ENCODE data around the gene ARHGAP18. TPM values are rescaled to one million over a fixed set of nuclear protein-coding genes. Genes with fewer than 3 reads are reported as not detected.

ARHGAP18 gene
- total RNA-seq, 2 donors from 2014 or later, result 13.7 to 18.7 TPM

GRCh38 chr6:129730477-129731165 is 20.6 kb upstream of the ARHGAP18 start:
- intact Hi-C loops (cut with DNase I), result no loop called here
- no peak for DNase-seq (ENCODE audit: low spot score)

- no peak for DNase-seq (ENCODE audit: low spot score)
- intact Hi-C loops (cut with DNase I), result no loop called here
Observed at GRCh38 chr6:129726650-129727049, 16.7 kb upstream of the ARHGAP18 start.

GRCh38 chr6:129725341-129725740 is 15.4 kb upstream of the ARHGAP18 start:
- intact Hi-C loops (cut with DNase I), result no loop called here
- DNase-seq (ENCODE audit: low spot score), result no peak

- DNase-seq (ENCODE audit: low spot score), result no peak
- intact Hi-C loops (cut with DNase I), result no loop called here
Observed at GRCh38 chr6:129719692-129720091, 9.7 kb upstream of the ARHGAP18 start.

GRCh38 chr6:129717277-129717676 is 7.3 kb upstream of the ARHGAP18 start:
- DNase-seq (ENCODE audit: low spot score), result no peak
- intact Hi-C loops (cut with DNase I), result no loop called here

- intact Hi-C loops (cut with DNase I), result no loop called here
- no peak for DNase-seq (ENCODE audit: low spot score)
Observed at GRCh38 chr6:129713806-129714333, 3.9 kb upstream of the ARHGAP18 start.

- DNase-seq (ENCODE audit: low spot score), result no peak
Observed at GRCh38 chr6:129711271-129711631, 1.3 kb upstream of the ARHGAP18 start.

GRCh38 chr6:129710450-129711270 is 683 bp upstream of the ARHGAP18 start:
- intact Hi-C loops (cut with DNase I), result no loop called here
- DNase-seq (ENCODE audit: low spot score), result no peak

More at GRCh38 chr6:129711271-129711631, 1.3 kb upstream of the ARHGAP18 start:
- intact Hi-C loops (cut with DNase I), result no loop called here

- DNase-seq (ENCODE audit: low spot score), result no peak
Observed at GRCh38 chr6:129709196-129709768, 695 bp downstream of the ARHGAP18 start.

GRCh38 chr6:129708496-129709195 is 1.3 kb downstream of the ARHGAP18 start:
- DNase-seq (ENCODE audit: low spot score), result no peak
- intact Hi-C loops (cut with DNase I), result no loop called here

More at GRCh38 chr6:129709196-129709768, 695 bp downstream of the ARHGAP18 start:
- intact Hi-C loops (cut with DNase I), result no loop called here

- no peak for DNase-seq (ENCODE audit: low spot score)
- intact Hi-C loops (cut with DNase I), result no loop called here
Observed at GRCh38 chr6:129707882-129708495, 2.0 kb downstream of the ARHGAP18 start.

GRCh38 chr6:129707028-129707427 is 2.9 kb downstream of the ARHGAP18 start:
- intact Hi-C loops (cut with DNase I), result no loop called here
- DNase-seq (ENCODE audit: low spot score), result no peak

GRCh38 chr6:129705212-129705611 is 4.8 kb downstream of the ARHGAP18 start:
- no peak for DNase-seq (ENCODE audit: low spot score)
- intact Hi-C loops (cut with DNase I), result no loop called here

GRCh38 chr6:129704708-129705107 is 5.3 kb downstream of the ARHGAP18 start:
- intact Hi-C loops (cut with DNase I), result no loop called here
- DNase-seq (ENCODE audit: low spot score), result no peak

- intact Hi-C loops (cut with DNase I), result no loop called here
- no peak for DNase-seq (ENCODE audit: low spot score)
Observed at GRCh38 chr6:129701721-129702455, 8.1 kb downstream of the ARHGAP18 start.

GRCh38 chr6:129700666-129701065 is 9.3 kb downstream of the ARHGAP18 start:
- no peak for DNase-seq (ENCODE audit: low spot score)
- intact Hi-C loops (cut with DNase I), result no loop called here

GRCh38 chr6:129699659-129700058 is 10.3 kb downstream of the ARHGAP18 start:
- intact Hi-C loops (cut with DNase I), result no loop called here
- no peak for DNase-seq (ENCODE audit: low spot score)

- intact Hi-C loops (cut with DNase I), result no loop called here
- no peak for DNase-seq (ENCODE audit: low spot score)
Observed at GRCh38 chr6:129698430-129698829, 11.5 kb downstream of the ARHGAP18 start.

- DNase-seq (ENCODE audit: low spot score), result no peak
- intact Hi-C loops (cut with DNase I), result no loop called here
Observed at GRCh38 chr6:129697788-129698187, 12.2 kb downstream of the ARHGAP18 start.
